NCI-H146 treated with DMSO at 0.1 percent for 48 hours (cell line): ENCODE measurements around the gene H3-3A.

ENCODE experiments used
- DNase-seq: peaks from one replicate; lab custom pipeline; 2025; ENCODE audit not compliant: unreplicated experiment; lab: John Stamatoyannopoulos, UW

H3-3A gene

DNA sequence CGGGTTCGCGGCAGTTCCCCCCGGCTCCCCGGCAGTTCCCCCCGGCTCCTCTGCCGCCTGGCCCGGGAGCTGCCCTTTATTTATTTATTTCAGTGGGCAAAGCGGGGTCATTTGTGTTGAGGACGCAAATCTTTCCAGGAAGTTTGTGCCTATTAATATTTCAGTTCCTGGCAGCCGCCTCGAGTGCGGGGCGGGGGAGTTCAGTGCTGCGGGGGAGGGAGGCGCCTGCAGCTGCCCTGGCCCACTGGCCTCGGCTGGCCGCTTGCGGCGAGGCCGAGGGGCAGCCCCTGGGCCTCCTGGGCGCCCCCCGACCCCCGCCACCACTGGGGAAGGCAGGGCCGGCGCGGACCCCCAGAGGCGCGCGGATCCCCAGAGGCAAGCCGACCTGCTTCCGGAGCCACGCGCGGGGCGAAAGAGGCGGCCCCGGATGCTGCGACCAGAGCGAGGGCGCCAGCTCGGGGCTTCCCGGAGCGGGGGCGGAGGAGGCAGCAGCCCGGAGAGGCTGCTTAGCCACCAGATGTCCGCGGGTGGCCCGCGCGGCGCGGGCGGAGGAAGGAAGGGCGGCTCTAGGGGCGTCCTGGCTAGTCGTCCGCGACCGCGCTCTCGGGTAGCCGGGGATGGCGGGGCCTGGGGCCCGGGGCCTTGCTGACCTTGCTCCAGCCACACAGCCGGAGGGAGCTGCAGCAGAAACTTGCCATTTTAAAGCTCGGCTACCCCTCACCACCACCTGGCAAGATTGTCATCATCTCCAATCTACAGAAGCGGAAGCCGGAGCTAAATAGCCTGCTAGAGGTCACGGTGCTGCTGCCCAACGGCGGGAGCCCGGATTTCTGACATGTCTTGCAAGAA lies 48.0 kb downstream of the H3-3A start:
- peak; percentile 35 for DNase-seq

DNA sequence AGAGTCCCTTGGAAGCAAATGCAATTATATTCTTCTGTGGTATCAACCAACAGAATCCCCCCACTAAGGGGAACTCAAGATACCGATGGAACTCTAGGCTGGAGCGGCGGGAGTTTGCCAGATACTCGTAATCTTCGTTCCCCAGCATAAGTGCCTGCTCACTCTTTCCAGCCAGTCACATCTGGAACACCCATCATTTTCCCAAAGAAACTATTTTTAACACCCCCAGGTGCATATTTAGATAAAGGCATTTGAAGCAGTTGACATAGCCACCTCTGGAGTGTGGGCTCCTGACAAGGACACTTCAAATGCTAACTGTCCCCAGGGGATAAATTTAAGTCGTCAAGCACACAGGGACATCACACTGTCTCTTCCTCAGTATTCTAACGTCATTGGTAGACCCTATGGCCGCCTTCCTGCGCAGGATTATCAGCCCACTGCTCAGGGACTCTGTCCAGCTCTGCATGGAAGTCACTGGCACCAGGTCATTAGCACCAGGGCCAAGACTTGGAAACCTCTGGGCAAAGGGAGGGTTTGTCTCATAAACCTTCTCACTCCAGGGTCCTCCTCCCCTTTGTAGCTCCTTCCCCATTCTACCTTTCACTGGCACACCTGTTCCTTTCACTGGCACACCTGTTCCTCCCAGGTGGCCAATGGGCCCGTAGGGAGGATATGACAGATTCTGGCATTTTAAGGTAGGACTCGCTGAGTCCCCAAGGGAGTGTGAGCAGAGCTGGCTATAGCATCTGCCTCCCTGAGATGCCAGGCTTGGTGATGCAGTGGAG lies 48.8 kb downstream of the H3-3A start:
- peak; percentile 43 for DNase-seq

DNA sequence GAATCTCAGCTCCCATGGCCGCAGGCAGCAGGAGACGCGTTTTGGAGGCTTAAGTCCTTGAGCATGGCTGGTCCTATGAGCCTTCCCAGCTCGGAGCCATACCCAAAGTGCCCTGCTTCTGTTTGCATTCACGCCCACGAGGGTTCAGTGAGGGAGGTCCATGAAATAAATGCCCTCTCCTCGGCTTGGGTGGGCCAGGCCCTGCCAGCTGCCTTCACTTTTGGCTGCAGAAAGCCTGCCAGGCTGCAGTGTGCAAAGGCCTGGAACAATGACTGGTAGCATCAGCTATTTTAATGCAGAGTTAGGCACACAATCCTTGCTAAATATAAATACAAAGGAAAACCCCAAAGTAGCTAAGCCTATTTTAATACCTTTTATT lies 49.4 kb downstream of the H3-3A start:
- no peak for DNase-seq

DNA sequence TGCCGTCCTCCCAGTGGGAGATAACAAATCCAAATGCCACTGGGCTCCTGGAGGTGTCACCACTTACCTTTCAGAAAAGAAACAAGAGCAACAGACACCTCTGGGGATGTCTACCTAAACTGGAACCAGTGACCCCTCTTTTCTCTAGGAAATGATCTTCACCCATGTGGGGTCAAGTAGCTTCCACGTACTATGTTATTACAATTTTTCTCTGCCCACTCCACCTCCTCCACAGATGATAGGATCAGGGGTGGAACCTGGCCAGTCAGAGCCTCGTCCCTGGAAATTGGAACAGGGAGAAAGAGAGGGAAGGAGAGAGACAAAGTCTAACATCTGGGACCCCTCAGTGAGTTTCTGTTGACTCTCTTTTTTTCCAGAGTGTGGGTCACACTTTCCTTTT lies 50.1 kb downstream of the H3-3A start:
- no peak for DNase-seq

DNA sequence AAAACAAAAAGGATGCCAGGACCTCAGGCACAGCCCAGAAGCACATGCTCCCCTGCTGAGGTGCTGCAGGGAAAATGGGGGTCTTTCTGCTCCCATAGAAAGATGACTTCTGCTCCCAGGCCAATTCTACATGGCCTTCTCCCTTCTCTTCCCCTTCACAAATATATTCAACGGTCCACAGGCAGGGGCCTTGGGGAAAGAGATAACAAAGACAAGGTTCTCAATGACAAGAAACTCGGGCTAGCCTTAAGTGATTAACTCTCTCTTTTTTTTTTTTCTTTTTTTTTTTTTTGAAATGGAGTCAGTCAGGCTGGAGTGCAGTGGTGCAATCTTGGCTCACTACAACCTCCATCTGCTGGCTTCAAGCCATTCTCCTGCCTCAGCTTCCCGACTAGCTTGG lies 54.2 kb downstream of the H3-3A start:
- DNase-seq = no peak

DNA sequence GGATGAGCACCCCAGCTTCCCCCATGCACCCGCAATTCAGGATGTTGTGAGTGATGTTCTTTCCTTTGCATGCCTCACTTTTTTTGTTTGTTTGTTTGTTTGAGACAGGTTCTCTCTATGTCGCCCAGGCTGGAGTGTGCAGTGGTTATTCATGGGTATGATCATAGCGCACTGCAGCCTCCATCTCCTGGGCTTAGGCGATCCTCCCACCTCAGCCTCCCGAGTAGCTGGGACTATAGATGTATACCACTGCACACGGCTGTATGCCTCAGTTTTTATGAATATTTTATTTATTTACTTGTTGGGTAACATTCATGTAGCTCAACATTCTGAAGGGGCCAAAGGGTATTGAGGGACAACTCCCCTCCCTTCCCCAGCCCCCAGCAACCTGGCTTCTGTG lies 54.8 kb downstream of the H3-3A start:
- no peak for DNase-seq

DNA sequence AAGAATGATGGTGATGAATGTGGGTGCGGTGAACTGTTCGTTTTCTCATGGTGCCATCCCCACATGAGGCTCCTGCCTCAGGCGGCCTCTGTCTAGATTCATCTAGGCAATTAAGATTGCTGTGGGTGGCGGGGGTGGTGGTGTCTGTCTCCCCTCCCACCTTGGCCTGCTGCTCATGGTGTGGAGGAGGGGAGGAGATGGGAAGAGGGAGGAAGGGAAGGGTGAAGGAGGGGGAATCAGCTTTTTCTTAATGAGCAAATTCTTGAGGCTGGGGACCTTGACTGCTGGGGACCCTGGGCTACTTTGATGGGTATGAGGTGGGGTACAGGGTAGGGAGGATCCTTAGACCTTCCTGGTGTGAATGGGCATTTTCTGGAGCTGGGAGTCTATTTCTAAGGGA lies 55.8 kb downstream of the H3-3A start:
- DNase-seq = no peak

DNA sequence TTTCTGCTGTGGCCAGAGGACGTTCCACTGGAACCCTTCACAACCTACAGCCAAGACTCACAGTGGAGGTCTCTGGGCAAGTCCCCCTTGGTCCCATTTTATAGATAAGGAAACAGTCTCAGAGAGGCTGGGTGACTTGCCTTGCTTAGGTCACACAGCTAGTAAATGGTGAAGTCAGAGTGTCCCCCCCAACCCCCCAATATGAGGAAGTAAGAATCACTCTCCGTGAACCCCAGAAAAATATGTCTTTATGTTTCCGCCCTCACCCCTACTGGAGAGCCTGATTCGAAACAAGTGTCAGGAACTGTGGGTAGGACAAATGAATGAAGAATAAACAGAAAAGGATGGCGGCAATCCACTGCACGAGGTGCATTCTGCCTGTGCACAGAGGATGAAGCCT lies 56.7 kb downstream of the H3-3A start:
- no peak for DNase-seq

DNA sequence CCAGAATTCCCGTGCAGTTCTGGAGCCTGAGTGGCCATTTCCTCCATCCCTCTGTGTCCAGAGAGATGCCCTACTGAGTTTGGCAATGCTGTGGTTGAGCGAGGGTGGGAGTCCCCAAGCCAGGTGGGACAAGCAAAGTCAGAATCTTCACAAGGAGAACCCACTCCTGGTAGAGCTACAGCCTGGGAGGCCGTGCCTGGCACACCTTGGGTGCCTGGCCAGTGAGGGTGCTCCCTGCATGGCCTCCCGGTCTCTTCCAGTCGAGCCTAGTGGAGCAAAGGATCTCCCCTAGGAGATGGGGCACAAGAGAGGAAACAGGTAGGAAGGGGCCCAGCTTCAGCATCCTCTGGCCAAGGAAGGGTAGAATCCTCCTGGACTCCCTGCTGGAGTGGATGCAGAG lies 57.9 kb downstream of the H3-3A start:
- no peak for DNase-seq

DNA sequence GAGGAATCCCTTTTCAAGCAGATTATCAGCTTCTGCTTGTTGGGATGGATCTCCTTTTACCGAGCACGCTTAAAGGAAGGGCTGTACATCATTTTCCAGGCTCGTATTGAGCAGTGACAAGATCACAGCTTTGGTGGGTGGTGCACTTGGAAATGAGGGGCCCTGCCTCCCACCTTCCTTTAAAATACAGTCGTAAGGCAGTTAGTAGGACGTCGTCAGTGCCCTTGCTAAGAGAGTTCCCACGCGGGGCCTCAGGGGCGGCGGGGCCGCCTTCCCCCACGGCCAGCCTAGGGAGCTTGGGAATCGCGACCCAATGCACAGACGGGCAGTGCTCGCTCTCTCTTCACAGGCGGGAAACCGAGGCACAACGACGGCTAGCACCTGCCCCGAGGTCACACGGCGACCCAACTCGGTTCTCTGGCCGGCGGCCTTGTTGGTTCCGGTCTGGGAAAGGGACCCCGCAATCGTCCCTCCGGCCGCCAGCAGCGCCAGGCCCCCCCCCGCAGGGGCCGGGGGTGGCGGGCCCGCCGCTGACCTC lies 58.6 kb downstream of the H3-3A start:
- no peak for DNase-seq
